Mucosa of stomach (tissue), 1 donor: ENCODE data around the gene C2CD4C.
"Not testable (repeated sequence)": the region's sequence is repeated elsewhere in the genome, so short reads cannot be mapped to it uniquely, and the experiment has no call there.

Experiments
- H3K27me3 ChIP-seq: one replicate; pipeline ENCODE4 v1.7.0; 2013; ENCODE audit warnings: mild to moderate bottlenecking, low read length; ENCODE audit not compliant: control insufficient read depth, insufficient read depth
- H3K36me3 ChIP-seq: one replicate; pipeline ENCODE4 v1.7.0; 2013; ENCODE audit warnings: low read length; ENCODE audit not compliant: control insufficient read depth, insufficient read depth
- H3K4me1 ChIP-seq: one replicate; pipeline ENCODE4 v1.7.0; 2013; ENCODE audit warnings: mild to moderate bottlenecking, low read length; ENCODE audit not compliant: control insufficient read depth, insufficient read depth
- H3K4me3 ChIP-seq: one replicate; pipeline ENCODE4 v1.7.0; 2013; ENCODE audit warnings: low read length
- H3K9ac ChIP-seq: one replicate; pipeline ENCODE4 v1.7.0; 2013; ENCODE audit warnings: mild to moderate bottlenecking, low read length, moderate library complexity
- H3K9me3 ChIP-seq: one replicate; pipeline ENCODE4 v1.7.0; 2013; ENCODE audit warnings: mild to moderate bottlenecking, low read length, moderate library complexity; ENCODE audit not compliant: control insufficient read depth
- donor health status: Pancreatic carcinoma.

C2CD4C gene

DNA sequence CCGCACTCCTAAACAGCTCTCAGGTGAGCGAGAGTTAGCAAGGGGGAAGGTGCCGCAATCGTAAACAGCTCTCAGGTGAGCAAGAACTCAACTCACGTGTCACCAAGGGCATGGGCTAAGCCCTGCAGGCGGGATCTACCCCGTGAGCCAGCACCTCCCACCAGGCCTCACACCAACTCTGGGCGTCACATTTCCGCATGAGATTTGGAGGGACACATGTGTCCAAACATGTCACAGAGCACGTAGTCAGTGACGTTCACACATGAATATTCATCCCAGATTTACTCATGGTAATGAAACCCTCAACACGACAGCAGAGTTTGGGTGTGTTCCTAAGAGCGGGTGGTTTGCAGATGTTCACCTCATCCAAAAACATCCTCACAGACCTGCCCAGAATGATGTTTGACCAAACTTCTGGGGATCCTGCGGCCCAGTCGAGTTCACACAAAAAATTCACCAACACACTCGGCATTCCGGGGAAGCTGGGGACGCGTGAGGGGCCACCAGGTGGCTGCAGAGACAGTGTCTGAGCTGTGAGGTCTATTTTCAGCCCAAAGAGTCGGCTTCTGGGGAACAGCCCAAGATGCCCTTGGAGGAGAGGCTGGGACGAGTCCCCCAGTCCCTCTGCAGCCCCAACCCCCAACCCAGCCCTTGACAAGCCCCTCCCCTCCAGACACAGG, 19.6 kb downstream of the C2CD4C start:
- no peaks in the 10 kb centered on the region for H3K4me1 ChIP-seq
- no peaks in the 10 kb centered on the region for H3K9me3 ChIP-seq
- H3K9ac ChIP-seq, result no peak overlapping the region
- no peaks in the 10 kb centered on the region for H3K36me3 ChIP-seq
- peaks cover 18% of the 10 kb centered on the region for H3K27me3 ChIP-seq
- no peak overlapping the region for H3K4me3 ChIP-seq

DNA sequence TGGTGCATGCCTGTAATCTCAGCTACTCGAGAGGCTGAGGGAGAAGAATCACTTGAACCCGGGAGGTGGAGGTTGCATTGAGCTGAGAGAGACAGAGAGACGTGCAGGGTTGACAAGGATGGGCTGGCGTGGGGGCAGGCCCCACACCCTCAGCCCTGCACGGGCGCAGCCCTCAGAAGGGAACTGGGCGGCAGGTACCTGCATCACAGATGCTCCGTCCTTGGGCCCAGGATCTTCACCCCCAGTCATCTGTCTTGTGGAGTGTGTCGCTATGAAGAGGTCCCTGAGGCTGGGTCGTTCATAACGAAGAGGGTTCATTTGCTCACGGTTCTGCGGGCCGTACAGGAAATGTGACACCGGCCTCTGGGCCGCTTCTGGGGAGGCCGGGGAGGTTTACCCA, 20.3 kb downstream of the C2CD4C start:
- H3K36me3 ChIP-seq, result no peaks in the 10 kb centered on the region
- H3K27me3 ChIP-seq, result peaks cover 25% of the 10 kb centered on the region
- no peak overlapping the region for H3K4me3 ChIP-seq
- H3K4me1 ChIP-seq, result no peaks in the 10 kb centered on the region
- H3K9me3 ChIP-seq, result no peaks in the 10 kb centered on the region
- H3K9ac ChIP-seq, result no peak overlapping the region

DNA sequence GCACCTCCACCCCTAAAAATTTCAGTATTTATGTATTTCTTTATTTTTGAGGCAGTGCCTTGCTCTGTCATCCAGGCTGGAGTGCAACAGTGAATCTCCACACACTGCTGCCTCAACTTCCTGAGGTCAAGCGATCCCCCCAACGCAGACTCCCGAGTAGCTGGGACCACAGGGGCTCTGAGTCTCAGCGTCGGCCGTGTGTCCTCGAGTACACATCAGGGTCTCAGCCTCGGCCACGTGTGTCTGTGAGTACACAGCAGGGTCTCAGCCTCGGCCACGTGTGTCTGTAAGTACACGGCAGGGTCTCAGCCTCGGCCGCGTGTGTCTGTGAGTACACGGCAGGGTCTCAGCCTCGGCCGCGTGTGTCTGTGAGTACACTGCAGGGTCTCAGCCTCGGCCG, 21.2 kb downstream of the C2CD4C start:
- H3K4me3 ChIP-seq, result no peak overlapping the region
- peaks cover 34% of the 10 kb centered on the region for H3K27me3 ChIP-seq
- H3K9ac ChIP-seq, result no peak overlapping the region
- H3K36me3 ChIP-seq, result no peaks in the 10 kb centered on the region
- H3K4me1 ChIP-seq, result no peaks in the 10 kb centered on the region
- H3K9me3 ChIP-seq, result no peaks in the 10 kb centered on the region

DNA sequence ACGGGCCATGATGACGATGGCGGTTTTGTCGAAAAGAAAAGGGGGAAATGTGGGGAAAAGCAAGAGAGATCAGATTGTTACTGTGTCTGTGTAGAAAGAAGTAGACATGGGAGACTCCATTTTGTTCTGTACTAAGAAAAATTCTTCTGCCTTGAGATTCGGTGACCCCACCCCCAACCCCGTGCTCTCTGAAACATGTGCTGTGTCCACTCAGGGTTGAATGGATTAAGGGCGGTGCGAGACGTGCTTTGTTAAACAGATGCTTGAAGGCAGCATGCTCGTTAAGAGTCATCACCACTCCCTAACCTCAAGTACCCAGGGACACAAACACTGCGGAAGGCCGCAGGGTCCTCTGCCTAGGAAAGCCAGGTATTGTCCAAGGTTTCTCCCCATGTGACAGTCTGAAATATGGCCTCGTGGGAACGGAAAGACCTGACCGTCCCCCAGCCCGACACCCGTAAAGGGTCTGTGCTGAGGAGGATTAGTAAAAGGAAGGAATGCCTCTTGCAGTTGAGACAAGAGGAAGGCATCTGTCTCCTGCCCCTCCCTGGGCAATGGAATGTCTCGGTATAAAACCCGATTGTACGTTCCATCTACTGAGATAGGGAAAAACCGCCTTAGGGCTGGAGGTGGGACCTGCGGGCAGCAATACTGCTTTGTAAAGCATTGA, 22.2 kb downstream of the C2CD4C start:
- peaks cover 35% of the 10 kb centered on the region for H3K27me3 ChIP-seq
- not testable (repeated sequence) for H3K4me3 ChIP-seq, H3K4me1 ChIP-seq, H3K36me3 ChIP-seq, H3K9ac ChIP-seq, H3K9me3 ChIP-seq

DNA sequence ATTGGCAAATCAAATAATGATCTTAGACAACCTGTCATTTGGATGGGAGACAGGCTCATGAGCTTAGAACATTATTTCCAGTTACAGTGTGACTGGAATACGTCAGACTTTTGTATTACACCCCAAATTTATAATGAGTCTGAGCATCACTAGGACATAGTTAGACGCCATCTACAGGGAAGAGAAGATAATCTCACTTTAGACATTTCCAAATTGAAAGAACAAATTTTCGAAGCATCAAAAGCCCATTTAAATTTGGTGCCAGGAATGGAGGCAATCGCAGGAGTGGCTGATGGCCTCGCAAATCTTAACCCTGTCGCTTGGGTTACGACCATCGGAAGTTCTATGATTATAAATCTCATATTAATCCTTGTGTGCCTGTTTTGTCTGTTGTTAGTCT, 22.8 kb downstream of the C2CD4C start:
- not testable (repeated sequence) for H3K4me1 ChIP-seq, H3K4me3 ChIP-seq, H3K9me3 ChIP-seq, H3K36me3 ChIP-seq, H3K9ac ChIP-seq
- peaks cover 35% of the 10 kb centered on the region for H3K27me3 ChIP-seq

DNA sequence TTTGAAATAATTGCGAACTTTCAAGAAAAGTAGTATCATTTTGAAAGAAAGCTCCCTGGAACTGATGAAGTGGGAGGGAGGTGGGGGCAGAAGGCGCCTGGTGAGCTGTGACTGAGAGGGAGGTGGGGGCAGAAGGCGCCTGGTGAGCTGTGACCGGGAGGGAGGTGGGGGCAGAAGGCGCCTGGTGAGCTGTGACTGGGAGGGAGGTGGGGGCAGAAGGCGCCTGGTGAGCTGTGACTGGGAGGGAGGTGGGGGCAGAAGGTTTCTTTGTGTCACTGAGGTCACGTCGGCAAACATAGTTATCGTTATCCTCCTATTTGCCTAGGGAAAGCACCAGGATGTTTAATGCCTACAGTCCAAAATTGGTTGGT, 24.2 kb downstream of the C2CD4C start:
- Histone ChIP-seq H3K9me3 (no peaks in the 10 kb centered on the region), H3K4me1 (no peaks in the 10 kb centered on the region), H3K27me3 (peaks cover 35% of the 10 kb centered on the region)

DNA sequence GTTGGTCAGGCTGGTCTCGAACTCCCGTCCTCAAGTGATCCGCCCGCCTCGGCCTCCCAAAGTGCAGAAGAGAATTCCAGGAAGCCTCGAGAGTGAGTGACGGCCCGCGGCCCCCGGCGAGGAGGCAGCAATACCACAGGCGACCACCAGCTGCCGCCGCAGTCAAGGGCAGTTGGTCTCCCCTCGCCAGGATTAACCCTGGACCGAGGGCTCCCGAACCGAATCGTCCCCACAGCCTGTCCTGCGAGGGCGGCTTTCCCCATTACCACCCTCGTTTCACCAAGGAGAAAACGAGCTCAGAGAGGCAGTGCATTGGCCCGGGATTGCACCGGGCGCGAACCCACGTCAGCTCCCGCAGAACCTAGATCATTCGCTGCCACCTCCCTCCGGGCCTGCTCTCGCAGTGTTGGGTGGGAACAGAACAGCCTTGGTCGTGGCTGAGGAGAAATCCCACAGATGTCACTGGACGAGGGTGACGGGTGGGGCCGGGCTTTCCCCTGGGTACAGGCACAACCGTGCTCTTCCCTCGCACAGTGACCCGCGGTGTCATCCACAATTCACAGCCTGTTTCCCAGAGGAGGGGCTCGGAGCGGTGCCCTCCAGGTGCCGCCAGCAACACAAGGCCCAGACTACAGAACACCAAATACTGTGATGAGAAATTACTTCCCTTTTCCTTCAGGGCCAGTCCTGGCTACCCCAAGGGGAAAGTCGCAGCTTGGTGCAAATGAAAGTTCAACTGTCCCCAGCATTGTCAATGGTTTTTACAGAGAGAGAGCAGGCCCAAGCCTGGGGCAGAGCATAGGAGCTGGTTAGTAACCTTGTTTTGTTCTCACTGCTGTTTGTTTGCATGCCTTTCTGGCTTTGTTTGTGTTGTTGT, 24.8 kb downstream of the C2CD4C start:
- H3K9ac ChIP-seq, result no peak overlapping the region
- peaks cover 32% of the 10 kb centered on the region for H3K27me3 ChIP-seq

More for the DNA sequence above, 24.2 kb downstream of the C2CD4C start:
- no peak overlapping the region for H3K9ac ChIP-seq
- H3K36me3 ChIP-seq, result no peaks in the 10 kb centered on the region
- H3K4me3 ChIP-seq, result no peak overlapping the region

DNA sequence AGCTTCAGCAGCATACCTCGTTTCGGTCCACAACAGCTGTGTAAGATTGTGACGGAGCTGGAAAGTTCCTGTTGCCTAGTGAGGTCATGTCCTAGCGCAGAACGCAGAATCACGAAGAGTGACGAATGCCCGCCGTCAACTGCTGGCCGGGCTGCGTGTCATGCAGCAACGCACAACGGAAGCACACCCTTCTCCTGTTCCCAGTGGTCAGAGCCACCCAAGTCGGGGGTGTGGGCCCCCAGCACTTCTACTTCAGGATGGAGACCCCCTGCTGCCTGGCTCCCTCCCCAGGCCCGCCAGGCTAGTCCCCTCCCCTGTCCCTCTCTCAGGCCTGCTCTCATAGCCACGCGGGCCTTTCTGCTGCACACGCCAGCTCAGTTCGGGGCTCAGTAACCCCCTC, 25.9 kb downstream of the C2CD4C start:
- Histone ChIP-seq H3K27me3 (peaks cover 30% of the 10 kb centered on the region), H3K4me3 (no peak overlapping the region), H3K9me3 (no peaks in the 10 kb centered on the region), H3K36me3 (no peaks in the 10 kb centered on the region), H3K9ac (no peak overlapping the region), H3K4me1 (no peaks in the 10 kb centered on the region)

More for the DNA sequence above, 24.8 kb downstream of the C2CD4C start:
- no peaks in the 10 kb centered on the region for H3K9me3 ChIP-seq
- no peaks in the 10 kb centered on the region for H3K36me3 ChIP-seq
- H3K4me1 ChIP-seq, result no peaks in the 10 kb centered on the region
- no peak overlapping the region for H3K4me3 ChIP-seq

DNA sequence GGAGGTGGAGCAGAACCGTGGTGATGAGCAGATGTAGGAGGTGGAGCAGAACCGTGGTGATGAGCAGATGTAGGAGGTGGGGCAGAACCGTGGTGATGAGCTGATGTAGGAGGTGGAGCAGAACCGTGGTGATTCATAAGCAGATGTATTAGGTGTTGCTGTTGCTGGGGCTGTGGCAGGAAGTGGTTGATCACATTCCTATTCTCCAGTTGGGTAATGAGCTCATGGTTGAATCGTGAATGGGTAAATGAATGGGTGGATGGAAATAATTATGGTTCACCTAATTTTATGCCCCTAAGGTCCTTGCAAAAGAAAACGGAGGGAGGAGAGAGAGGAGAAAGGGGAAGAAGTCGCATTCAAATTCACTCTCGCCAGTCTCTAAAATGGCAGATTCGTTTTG, 26.4 kb downstream of the C2CD4C start:
- peaks cover 29% of the 10 kb centered on the region for H3K27me3 ChIP-seq
- not testable (repeated sequence) for H3K4me3 ChIP-seq, H3K9me3 ChIP-seq, H3K36me3 ChIP-seq, H3K4me1 ChIP-seq, H3K9ac ChIP-seq

DNA sequence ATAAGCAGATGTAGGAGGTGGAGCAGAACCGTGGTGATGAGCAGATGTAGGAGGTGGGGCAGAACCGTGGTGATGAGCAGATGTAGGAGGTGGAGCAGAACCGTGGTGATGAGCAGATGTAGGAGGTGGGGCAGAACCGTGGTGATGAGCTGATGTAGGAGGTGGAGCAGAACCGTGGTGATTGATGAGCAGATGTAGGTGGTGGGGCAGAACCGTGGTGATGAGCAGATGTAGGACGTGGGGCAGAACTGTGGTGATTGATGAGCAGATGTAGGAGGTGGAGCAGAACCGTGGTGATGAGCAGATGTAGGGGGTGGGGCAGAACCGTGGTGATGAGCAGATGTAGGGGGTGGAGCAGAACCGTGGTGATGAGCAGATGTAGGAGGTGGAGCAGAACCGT, 27.0 kb downstream of the C2CD4C start:
- not testable (repeated sequence) for H3K9me3 ChIP-seq, H3K4me3 ChIP-seq, H3K9ac ChIP-seq, H3K4me1 ChIP-seq, H3K36me3 ChIP-seq
- peaks cover 27% of the 10 kb centered on the region for H3K27me3 ChIP-seq

DNA sequence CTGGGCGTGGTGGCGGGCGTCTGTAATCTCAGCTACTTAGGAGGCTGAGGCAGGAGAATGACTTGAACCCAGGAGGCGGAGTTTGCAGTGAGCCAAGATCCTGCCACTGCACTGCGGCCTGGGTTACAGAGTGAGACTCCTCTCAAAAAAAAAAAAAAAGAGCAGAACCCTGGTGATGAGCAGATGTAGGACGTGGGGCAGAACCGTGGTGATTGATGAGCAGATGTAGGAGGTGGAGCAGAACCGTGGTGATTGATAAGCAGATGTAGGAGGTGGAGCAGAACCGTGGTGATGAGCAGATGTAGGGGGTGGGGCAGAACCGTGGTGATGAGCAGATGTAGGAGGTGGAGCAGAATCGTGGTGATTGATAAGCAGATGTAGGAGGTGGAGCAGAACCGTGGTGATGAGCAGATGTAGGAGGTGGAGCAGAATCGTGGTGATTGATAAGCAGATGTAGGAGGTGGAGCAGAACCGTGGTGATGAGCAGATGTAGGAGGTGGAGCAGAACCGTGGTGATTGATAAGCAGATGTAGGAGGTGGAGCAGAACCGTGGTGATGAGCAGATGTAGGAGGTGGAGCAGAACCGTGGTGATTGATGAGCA, 28.2 kb downstream of the C2CD4C start:
- H3K27me3 ChIP-seq, result peaks cover 26% of the 10 kb centered on the region
- H3K4me1 ChIP-seq, H3K9ac ChIP-seq, H3K36me3 ChIP-seq, H3K4me3 ChIP-seq, H3K9me3 ChIP-seq: not testable (repeated sequence)

DNA sequence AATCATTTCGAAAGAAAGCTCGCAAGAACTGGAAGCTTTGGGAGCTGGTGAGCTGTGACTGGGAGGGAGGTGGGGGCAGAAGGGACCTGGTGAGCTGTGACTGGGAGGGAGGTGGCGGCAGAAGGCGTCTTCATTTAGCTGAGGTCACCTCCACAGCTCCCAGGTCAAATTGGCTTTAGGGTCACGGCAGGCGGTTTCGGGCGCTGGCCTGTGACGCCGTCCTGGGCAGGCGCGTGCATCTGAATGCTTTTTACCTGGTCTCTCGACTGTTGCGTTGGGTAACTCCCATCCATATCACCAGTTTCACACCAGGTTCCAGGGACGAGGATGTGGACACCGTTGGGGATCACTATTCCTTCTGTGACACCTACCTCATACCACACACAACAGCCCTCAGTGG, 29.2 kb downstream of the C2CD4C start:
- H3K36me3 ChIP-seq, result no peaks in the 10 kb centered on the region
- H3K27me3 ChIP-seq, result peaks cover 26% of the 10 kb centered on the region
- no peaks in the 10 kb centered on the region for H3K4me1 ChIP-seq
- no peaks in the 10 kb centered on the region for H3K9me3 ChIP-seq
- H3K9ac ChIP-seq, result no peak overlapping the region
- H3K4me3 ChIP-seq, result no peak overlapping the region
